ENCODE results near the gene TMCC1.

DNA sequence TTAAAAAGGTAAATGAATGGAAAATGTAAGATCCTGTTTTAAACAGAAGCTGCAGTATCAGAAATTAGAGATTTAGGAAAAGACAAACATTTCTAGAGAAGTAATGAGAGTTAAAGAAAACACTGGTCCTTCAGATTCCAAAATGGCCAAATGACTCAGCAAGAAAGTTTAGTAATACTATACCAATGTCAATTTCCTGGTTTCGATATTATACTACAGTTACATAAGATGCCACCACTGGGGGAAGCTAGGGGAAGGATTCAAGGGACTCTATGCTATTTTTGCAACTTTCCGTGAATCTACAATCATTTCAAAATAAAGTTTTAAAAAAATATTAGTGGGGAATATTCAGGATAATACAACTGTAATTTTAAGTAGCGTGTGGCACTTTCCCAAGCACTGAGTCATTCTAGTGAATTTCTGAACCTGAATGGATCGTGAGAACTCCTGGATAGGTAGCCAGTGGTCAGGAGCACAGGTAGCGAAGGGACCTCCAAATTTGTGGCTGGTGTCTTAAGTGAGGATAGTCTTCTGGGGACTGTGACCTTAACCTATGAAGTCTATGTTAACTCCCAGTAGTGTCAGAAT, 37.6 kb downstream of the TMCC1 start:
- TF ChIP-seq, protein P1, sequence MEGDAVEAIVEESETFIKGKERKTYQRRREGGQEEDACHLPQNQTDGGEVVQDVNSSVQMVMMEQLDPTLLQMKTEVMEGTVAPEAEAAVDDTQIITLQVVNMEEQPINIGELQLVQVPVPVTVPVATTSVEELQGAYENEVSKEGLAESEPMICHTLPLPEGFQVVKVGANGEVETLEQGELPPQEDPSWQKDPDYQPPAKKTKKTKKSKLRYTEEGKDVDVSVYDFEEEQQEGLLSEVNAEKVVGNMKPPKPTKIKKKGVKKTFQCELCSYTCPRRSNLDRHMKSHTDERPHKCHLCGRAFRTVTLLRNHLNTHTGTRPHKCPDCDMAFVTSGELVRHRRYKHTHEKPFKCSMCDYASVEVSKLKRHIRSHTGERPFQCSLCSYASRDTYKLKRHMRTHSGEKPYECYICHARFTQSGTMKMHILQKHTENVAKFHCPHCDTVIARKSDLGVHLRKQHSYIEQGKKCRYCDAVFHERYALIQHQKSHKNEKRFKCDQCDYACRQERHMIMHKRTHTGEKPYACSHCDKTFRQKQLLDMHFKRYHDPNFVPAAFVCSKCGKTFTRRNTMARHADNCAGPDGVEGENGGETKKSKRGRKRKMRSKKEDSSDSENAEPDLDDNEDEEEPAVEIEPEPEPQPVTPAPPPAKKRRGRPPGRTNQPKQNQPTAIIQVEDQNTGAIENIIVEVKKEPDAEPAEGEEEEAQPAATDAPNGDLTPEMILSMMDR (IDR thresholded peaks at IDR 0.05) = no peak
- TF ChIP-seq EP300 (IDR thresholded peaks at IDR 0.05; ENCODE audit: low read depth) (no peak), POLR2A (IDR thresholded peaks at IDR 0.05) (no peak)

All from transverse colon (tissue), 3 donors.